Cardiac muscle cell (in vitro differentiated cells and primary cell): ENCODE data around the gene DOK7. TPM values are rescaled to one million over a fixed set of nuclear protein-coding genes. Genes with fewer than 3 reads are reported as not detected.

Experiments
- DNase-seq, 2 donors: peaks; one replicate each; pipeline versions ENCODE4 v3.0.0 to v3.0.0-alpha.2; 2010 to 2017; ENCODE audit warnings: low read depth in 1 of 2, low spot score in 1 of 2
- H3K27ac ChIP-seq: fragments of 200-600 bp; sonication (generic); 2 replicates; pipeline ENCODE4 v1.5.1; 2016
- H3K27me3 ChIP-seq: fragments of 200-600 bp; sonication (generic); 2 replicates; pipeline ENCODE4 v1.6.0; 2016; ENCODE audit warnings: control low read depth
- H3K36me3 ChIP-seq: fragments of 200-600 bp; sonication (generic); 2 replicates; pipeline ENCODE4 v1.5.1; 2016; ENCODE audit warnings: control low read depth
- H3K4me1 ChIP-seq: fragments of 200-600 bp; sonication (generic); 2 replicates; pipeline ENCODE4 v1.8.1; 2017; ENCODE audit warnings: low read depth, mild to moderate bottlenecking, mixed run types
- H3K4me3 ChIP-seq: fragments of 200-600 bp; sonication (generic); 2 replicates; pipeline ENCODE4 v1.5.1; 2016; ENCODE audit warnings: mild to moderate bottlenecking
- H3K9me3 ChIP-seq: fragments of 200-600 bp; sonication (generic); 2 replicates; pipeline ENCODE4 v1.5.1; 2017; ENCODE audit warnings: low read depth, mild to moderate bottlenecking, control low read depth
- polyA plus RNA-seq: library from polyadenylated mRNA; unstranded; fragments of >200 nt; fragmentation: Nextera tagmentation; extraction: Ambion mirVana; gene quantifications from 2 replicates; pipeline ENCODE4 v1.2.1, GENCODE V29; 2016
- total RNA-seq: library from RNA; depleted of rRNA; stranded (reverse); fragments of >200 nt; gene quantifications from 2 replicates; pipeline ENCODE4 v1.2.3, GENCODE V29; 2016
- TF ChIP-seq, protein P1 (sequence below): IDR thresholded peaks from 2 replicates; pipeline ENCODE4 v1.5.1; 2012; ENCODE audit warnings: low read depth, mild to moderate bottlenecking, low read length

DOK7 gene
- total and polyA plus RNA-seq, 2 experiments from 2014 or later: 14.4 to 18.0 TPM

DNA sequence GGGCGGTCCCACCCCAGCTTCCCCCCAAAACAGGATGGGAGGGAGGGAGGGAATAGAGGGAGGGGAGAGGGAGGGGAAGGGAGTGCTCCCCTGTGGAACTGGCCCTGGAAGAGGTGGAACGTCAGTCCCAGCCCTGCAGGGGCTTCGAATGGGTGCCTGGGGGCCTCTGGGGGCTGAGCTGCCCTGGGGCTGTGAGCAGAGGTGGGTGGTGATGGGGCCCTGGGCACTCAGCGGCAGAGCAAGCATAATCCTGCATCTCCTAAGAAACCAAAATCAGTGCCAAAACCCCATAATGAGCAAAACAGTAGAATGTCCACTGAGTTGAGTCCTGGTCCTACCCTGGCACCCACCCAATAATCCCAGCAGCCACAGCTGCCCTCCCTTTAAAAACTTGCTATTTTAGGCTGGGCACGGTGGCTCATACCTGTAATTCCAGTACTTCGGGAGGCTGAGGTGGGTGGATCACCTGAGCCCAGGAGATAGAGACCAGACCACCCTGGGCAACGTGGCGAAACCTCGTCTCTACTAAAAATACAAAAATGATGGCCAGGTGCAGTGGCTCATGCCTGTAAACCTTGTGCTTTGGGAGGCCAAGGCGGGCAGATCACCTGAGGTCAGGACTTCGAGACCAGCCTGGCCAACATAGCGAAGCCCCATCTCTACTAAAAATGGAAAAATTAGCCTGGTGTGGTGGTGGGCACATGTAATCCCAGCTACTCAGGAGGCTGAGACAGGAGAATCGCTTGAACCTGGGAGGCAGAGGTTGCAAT lies 11.1 kb downstream of the DOK7 start:
- no peaks in the 10 kb centered on the region for H3K4me1 ChIP-seq
- no peaks in the 10 kb centered on the region for H3K9me3 ChIP-seq
- TF ChIP-seq, protein P1, sequence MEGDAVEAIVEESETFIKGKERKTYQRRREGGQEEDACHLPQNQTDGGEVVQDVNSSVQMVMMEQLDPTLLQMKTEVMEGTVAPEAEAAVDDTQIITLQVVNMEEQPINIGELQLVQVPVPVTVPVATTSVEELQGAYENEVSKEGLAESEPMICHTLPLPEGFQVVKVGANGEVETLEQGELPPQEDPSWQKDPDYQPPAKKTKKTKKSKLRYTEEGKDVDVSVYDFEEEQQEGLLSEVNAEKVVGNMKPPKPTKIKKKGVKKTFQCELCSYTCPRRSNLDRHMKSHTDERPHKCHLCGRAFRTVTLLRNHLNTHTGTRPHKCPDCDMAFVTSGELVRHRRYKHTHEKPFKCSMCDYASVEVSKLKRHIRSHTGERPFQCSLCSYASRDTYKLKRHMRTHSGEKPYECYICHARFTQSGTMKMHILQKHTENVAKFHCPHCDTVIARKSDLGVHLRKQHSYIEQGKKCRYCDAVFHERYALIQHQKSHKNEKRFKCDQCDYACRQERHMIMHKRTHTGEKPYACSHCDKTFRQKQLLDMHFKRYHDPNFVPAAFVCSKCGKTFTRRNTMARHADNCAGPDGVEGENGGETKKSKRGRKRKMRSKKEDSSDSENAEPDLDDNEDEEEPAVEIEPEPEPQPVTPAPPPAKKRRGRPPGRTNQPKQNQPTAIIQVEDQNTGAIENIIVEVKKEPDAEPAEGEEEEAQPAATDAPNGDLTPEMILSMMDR: no peak
- no peak overlapping the region for H3K27ac ChIP-seq
- DNase-seq: no peak
- no peak overlapping the region for H3K4me3 ChIP-seq
- no peaks in the 10 kb centered on the region for H3K27me3 ChIP-seq
- no peaks in the 10 kb centered on the region for H3K36me3 ChIP-seq

DNA sequence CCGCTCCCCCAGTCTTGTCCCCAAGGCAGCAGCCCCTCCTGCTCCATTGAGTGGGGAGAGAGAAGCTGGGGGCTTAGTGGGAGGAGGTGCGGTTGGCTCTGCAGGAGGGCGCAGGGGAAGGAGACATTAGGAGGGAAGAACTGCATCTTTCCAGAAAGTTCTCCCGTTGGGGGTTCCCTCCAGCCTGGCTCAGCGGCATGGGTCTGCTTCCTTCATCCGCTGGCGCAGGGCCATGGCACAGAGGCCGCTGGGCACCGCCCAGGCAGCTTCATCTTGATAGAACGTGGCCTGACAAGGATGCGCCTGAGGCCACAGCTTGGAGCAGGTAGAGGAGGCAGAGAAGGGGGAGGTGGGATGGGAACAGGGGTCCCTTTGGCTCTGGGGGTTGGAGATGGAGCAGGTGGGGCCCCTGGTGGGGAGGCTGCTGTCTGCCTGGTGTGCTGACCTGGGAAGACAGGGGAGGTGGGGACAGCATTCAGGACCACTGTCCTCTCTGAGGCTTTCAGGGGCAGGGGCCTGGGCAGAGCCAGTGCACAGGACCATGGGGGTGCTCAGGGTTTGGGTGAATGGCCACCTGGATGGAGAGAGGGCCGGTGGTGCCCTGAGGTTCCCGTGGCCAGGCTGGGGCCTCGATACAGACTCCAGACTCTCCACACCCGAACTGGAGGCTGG lies 12.1 kb downstream of the DOK7 start:
- H3K4me3 ChIP-seq: no peak overlapping the region

DNA sequence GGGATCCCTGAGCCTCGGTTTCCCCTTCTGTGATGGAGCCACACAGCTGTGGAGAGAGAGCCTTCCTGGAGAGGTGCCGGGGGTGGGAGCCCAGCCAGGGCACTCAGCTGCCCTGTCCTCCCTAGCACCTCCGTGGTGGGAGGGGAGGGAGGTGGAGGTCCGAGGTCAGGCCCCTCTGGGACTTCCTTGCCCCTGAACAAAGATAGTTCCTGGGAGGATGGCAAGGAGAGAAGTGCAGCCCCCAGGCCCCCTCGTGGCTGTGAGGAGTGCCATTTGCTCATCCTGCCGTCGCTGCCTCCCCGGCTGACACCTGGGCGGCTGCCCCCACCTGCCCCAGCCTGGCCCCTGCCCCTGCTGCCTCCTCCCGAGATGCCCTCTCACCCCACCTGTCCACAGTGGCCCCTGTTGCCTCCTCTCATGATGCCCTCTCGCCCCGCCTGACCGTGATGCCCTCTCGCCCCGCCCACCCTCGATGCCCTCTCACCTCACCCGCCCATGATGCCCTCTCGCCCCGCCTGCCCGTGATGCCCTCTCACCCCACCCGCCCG lies 12.7 kb downstream of the DOK7 start:
- Histone ChIP-seq H3K36me3 (no peaks in the 10 kb centered on the region), H3K4me1 (peaks cover 5% of the 10 kb centered on the region), H3K27ac (no peak overlapping the region), H3K4me3 (no peak overlapping the region), H3K27me3 (no peaks in the 10 kb centered on the region), H3K9me3 (no peaks in the 10 kb centered on the region)
- TF ChIP-seq, protein P1: no peak
- no peak for DNase-seq

More for the DNA sequence above, 12.1 kb downstream of the DOK7 start:
- TF ChIP-seq, protein P1: no peak
- Histone ChIP-seq H3K27me3 (no peaks in the 10 kb centered on the region), H3K4me1 (no peaks in the 10 kb centered on the region), H3K36me3 (no peaks in the 10 kb centered on the region), H3K9me3 (no peaks in the 10 kb centered on the region), H3K27ac (no peak overlapping the region)
- no peak for DNase-seq

DNA sequence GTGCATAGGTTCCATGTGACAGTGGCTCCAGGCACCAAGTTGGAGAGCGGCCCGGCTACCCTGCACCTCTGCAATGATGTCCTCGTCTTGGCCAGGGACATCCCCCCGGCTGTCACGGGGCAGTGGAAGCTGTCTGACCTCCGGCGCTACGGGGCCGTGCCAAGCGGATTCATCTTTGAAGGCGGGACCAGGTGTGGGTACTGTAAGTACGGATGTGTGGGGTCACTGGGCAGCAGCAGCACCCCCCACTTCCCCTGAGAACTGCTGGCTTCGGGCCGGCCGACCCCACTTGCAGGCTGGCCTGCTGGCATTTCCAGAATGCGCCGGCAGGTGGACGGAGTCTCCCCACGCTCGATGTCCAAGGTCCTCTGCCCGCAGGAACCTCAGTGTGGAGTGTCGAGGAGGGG lies 13.2 kb downstream of the DOK7 start:
- H3K27me3 ChIP-seq: no peaks in the 10 kb centered on the region
- H3K4me3 ChIP-seq: no peak overlapping the region
- TF ChIP-seq, protein P1: no peak
- DNase-seq: no peak
- H3K9me3 ChIP-seq: no peaks in the 10 kb centered on the region
- H3K36me3 ChIP-seq: no peaks in the 10 kb centered on the region
- peaks cover 11% of the 10 kb centered on the region for H3K4me1 ChIP-seq
- H3K27ac ChIP-seq: no peak overlapping the region

DNA sequence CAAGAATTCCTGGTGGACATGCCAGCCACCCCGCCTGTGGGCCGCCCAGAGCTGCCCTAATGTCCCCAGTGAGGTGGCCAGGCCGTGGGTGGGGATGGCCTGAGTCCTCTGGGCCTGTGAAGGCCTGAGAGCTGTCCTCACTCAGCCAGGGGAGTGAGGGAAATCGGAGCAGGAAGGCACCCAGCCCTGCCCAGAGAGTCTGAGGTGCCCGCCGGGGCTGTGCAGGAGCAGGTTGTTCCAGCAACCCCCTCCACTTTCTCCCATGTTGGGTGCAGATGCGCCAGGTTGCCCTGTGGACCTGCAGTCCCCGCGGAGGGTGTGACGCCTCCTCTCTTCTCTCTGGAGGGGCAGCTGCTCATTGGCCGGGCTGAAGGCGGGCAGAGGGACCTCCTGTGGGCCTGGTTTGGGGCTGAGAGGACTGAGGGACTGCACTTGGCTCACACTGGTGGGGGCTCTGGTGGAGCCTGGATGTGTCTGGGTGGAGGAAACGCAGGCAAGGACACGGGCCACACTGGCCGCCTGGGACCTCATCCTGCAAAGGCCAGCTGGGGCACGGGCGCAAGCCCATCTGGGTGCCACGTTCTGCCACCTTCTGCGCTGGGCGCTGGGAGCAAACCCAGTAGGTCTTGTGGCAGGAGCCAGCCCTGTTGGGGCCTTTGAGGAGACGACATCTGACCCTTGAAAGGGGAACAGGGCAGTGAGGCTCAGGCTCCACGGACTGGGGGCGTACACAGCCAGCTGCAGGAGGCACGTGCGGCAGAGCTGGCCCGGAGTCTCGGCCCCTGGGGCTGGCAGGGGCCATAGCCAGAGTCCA lies 14.0 kb downstream of the DOK7 start:
- Histone ChIP-seq H3K27ac (no peak overlapping the region), H3K4me1 (peaks cover 16% of the 10 kb centered on the region), H3K9me3 (no peaks in the 10 kb centered on the region), H3K4me3 (no peak overlapping the region), H3K27me3 (no peaks in the 10 kb centered on the region), H3K36me3 (no peaks in the 10 kb centered on the region)
- no peak for DNase-seq
- TF ChIP-seq, protein P1: no peak
